ENCODE measurements around the gene ICAM4.

Gene ICAM4

GRCh38 chr19:10291554-10292205 is 4.9 kb downstream of the ICAM4 start:
- DNase-seq: peak; percentile 55

GRCh38 chr19:10292206-10292788 is 5.5 kb downstream of the ICAM4 start:
- peak; percentile 71 for DNase-seq

DNA sequence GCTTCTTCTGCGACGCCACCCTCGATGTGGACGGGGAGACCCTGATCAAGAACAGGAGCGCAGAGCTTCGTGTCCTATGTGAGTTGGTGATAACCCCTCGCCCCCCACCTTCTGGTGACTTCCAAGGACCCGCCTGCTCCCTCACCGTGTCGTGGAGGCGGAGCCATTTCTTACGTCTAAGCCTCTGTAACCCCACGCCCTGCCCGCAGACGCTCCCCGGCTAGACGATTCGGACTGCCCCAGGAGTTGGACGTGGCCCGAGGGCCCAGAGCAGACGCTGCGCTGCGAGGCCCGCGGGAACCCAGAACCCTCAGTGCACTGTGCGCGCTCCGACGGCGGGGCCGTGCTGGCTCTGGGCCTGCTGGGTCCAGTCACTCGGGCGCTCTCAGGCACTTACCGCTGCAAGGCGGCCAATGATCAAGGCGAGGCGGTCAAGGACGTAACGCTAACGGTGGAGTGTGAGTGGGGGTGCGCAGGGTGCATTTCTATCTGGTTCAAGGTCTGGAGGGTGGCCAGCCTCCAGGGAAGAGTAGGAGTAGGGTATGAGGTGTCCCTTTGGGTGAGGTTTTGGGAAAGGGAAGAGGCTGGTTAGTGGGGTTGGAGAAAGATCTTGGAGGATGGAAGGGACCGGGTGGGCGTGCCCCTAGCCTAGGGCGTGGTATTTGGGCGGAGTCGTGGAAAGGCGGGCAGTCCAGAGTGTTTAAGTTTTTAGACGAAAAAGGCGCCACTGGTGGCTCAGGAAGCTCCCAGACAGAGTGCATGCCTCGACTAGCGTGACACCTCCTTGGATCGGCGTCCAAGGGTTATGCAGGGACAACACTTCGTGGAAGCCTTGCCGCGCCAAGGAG is 6.3 kb downstream of the ICAM4 start:
- peak; percentile 8 for DNase-seq

GRCh38 chr19:10293637-10294367 is 7.0 kb downstream of the ICAM4 start:
- peak; percentile 14 for DNase-seq

DNA sequence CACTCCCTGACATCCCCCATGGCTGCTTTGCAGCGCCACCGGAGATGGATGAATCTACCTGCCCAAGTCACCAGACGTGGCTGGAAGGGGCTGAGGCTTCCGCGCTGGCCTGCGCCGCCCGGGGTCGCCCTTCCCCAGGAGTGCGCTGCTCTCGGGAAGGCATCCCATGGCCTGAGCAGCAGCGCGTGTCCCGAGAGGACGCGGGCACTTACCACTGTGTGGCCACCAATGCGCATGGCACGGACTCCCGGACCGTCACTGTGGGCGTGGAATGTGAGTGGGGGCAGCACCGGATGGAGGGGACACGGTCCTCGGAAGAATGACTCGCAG is 7.6 kb downstream of the ICAM4 start:
- peak; percentile 21 for DNase-seq

DNA sequence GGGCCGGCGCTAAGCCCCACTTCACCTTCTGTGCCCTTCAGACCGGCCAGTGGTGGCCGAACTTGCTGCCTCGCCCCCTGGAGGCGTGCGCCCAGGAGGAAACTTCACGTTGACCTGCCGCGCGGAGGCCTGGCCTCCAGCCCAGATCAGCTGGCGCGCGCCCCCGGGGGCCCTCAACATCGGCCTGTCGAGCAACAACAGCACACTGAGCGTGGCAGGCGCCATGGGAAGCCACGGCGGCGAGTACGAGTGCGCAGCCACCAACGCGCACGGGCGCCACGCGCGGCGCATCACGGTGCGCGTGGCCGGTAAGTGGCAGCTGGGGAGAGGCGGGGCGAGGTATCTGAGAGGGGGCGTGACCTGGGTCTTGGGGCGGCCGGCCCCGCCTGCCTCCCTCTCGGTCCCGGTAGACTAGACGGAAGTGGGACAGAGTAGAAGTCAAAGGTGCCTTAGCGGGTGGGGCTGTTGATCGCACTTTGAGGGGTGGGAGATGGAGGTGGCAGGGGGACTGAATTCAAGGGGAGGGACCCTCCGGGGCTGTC is 8.6 kb downstream of the ICAM4 start:
- DNase-seq: peak; percentile 46

- no peak for DNase-seq
Observed at GRCh38 chr19:10295847-10296591, 9.3 kb downstream of the ICAM4 start.

- DNase-seq: no peak
Observed at GRCh38 chr19:10299545-10300458, 13.0 kb downstream of the ICAM4 start.

DNA sequence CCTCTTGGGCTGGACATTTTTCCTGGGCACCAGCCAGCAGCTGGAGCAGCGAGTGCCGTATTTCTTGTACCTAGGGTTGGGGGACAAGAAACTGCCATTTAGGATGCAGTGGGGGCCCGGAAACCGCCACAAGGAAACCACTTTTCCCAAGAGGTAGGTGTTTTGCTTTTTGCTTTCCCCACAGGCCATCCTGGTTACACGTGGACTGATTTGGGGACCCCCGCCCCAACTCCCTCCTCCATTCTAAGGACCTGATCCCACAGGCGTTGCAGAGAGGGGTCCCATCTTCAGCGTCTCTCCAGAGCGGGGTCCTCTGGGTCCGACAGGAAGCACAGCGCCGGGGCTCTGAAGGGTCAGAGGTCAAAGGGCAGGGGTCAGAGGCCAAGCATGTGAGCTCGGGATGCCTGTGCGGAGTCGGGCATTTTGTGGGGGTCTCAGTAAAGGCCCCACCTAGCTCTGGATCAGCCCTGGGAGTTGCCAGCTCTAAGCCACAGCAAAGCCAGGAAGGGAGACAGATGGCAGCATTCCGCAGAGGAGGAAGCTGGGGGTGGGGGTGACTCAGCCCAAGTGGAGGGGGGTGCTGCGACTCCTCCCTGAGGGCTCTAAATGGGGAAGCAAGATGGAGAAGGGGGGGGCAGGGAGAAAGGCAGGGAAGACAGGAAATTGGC is 18.5 kb downstream of the ICAM4 start:
- DNase-seq: no peak

DNA sequence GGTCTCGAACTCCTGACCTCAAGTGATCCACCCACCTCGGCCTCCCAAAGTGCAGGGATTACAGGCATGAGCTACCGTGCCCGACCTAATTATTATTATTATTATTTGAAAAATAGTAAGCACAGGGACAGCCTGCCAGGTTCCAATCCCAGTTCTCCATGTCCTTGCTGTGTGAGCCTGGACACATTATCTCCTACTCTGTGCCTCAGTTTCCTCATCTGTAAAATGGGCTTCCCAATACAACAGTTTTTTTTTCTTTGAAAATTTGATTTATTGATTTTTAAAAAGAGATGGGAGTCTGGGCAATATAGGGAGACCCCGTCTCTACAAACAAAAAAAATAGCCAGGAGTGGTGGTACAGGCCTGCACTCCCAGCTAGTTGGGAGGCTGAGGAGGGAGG is 19.6 kb downstream of the ICAM4 start:
- no peak for DNase-seq

DNA sequence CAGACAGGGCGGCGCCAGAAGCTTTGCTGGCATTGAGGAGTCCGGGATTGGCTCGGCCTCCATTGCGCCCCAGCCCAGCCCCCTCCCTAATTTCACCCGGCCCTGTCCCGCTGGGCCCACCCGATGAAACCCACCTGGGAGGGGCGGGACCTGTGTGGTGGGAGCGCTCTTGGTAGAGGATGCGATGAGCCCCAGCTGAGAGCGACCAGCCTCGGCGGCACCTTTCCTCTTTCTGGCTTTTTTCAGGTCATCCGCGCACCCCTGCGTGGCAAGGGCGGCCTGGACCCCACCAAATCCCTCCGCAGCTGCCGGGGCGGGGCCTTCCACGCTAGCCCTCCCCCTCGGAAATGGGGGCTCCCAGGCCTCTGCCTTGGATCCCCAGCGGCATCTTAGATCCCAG is 22.7 kb downstream of the ICAM4 start, which contains the start of gene ZGLP1:
Gene ZGLP1 (minus strand): TSS at position 393 of the 400 bp plus-strand sequence.
- no peak for DNase-seq

GRCh38 chr19:10315335-10316214 is 28.8 kb downstream of the ICAM4 start, which contains the start of gene FDX2:
TSS of gene FDX2 (minus strand) at chr19:10316015. CDS start at chr19:10315996, 19 bp downstream.
- peak; percentile 84 for DNase-seq

- DNase-seq: no peak
Observed at GRCh38 chr19:10316229-10317044, 29.7 kb downstream of the ICAM4 start.

- no peak for DNase-seq
Observed at GRCh38 chr19:10317045-10317856, 30.5 kb downstream of the ICAM4 start.

DNA sequence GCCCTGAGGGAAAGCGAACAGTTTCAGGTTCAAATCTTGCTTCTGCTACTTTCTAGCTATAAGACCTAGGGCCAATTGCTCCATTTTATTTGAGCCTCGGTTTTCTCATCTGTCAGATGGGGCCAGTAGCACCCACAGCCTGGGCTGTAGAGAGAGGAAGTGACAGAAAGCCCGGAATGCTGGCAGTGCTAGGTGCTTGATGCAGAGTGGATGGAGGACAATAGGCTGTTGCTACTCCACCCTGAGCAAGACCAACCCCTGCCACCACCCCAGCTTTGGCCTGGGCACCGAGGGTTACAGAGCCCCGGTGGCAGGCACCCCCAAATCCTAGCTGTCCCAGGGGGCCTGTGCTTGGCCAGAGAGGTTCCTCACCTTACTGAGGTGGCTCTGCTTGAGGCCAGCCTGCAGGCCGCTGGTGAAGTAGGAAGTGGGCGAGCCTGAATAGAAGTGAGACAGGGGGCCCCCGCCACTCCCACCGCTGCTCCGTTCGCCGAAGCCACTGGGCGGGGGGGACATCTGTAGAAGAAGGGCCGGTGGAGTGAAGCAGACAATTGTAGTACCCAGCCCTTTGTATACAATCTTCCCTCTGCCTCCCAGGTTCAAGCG is 31.2 kb downstream of the ICAM4 start:
- no peak for DNase-seq

- no peak for DNase-seq
Observed at GRCh38 chr19:10318807-10319682, 32.3 kb downstream of the ICAM4 start.
